ENCODE results near the gene SMCO2.

SMCO2 gene

DNA sequence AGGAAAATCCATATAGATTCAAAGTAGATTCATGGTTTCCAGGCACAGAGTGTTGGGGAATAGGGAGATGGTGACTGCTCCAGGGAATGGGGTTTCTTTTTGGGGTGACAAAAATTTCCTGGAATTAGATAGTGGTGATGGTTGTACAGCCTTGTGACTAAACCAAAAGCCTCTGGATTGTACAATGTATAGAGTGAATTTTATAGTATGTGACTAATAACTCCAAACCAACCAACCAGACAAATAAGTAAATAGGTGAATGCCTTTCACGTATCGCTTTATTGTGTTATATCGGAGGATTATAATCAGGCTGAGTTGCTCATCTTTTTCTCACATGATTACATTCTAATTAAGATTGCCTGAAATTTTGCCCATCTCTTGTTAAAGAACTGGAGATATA lies 52.8 kb downstream of the SMCO2 start:
- no peak for TF ChIP-seq ZNF274 (IDR thresholded peaks at IDR 0.05; ENCODE audit: low read depth, low read length)
- H3K4me3 ChIP-seq (ENCODE audit: low read length) = no peak overlapping the region

DNA sequence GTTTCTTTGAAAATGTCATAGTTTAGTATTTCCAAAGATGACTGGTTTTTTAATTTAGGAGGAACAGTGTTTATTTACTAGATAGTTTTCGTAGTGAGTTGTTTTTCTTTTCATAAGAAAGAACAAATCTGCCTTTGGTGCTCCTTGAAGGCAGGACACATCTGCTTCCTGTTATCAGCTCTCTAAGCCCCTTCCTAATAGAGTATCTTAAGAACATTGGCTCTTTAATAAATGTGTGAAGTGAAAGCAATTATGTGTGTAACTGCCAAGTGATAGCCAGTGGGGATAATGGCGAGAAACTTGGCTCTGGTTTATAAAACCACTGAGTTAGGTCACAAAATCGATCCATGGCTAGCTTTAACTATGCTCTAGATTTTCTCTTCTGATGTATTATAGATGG lies 54.0 kb downstream of the SMCO2 start:
- no peak for TF ChIP-seq ZNF274 (IDR thresholded peaks at IDR 0.05; ENCODE audit: low read depth, low read length)
- H3K4me3 ChIP-seq (ENCODE audit: low read length) = no peak overlapping the region

DNA sequence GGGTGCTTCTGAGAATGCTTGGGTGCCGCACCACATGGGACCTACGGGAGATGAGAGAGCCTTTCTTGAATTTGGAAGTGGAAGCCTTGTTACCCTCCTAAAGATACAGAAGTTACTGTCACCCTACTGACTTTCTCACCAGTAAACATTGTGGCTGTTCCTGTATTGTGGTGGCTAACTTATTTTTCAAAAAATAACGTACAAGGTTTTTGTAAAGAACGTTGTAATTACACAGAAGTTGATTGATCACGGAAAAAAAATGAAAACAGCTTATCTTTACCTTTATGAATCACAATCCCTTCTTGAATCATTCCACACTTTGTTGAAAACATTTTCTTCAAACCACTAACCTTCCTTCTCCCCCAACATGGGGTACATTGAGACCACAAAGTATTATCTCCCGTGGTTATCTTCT lies 55.5 kb downstream of the SMCO2 start:
- no peak for TF ChIP-seq ZNF274 (IDR thresholded peaks at IDR 0.05; ENCODE audit: low read depth, low read length)
- H3K4me3 ChIP-seq (ENCODE audit: low read length) = no peak overlapping the region

DNA sequence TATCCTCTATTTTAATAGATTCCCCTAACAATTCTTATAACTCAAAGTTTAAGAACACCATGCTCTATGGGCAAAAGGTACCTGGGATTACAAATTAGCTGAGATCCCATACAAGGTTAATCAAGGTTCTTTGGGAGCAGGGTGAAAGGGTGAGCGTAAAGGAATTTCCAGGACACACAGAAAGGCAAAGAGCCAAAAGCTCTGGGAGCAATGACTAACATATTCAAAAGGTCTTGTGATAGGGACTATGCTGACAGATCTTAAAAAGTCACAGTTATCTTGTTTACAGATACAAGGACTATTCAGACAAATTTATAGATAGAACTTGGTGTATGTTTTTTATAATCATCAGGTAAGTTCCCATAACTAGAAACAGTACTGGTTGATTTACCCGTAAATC lies 58.0 kb downstream of the SMCO2 start:
- H3K4me3 ChIP-seq (ENCODE audit: low read length) = no peak overlapping the region
- no peak for TF ChIP-seq ZNF274 (IDR thresholded peaks at IDR 0.05; ENCODE audit: low read depth, low read length)

DNA sequence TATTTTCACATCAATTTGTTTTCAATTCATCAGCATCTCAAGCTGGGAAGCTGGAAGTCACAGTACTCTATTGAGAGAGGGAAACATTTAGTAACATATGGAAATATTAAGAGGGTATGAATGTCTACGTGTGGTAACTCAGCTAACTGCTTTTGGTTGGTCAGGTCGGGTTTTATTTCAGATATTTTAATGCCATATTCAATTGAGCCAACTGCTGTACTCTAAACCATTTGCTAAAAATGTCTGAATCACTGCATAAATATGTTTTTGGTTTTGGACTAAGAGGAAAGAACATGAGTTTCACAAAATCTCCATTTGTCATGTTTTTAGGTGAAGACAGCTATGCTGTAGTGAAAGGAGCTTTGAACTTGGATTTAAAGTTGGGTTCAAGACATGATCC lies 58.6 kb downstream of the SMCO2 start:
- H3K4me3 ChIP-seq (ENCODE audit: low read length) = no peak overlapping the region
- TF ChIP-seq ZNF274 (IDR thresholded peaks at IDR 0.05; ENCODE audit: low read depth, low read length) = no peak

DNA sequence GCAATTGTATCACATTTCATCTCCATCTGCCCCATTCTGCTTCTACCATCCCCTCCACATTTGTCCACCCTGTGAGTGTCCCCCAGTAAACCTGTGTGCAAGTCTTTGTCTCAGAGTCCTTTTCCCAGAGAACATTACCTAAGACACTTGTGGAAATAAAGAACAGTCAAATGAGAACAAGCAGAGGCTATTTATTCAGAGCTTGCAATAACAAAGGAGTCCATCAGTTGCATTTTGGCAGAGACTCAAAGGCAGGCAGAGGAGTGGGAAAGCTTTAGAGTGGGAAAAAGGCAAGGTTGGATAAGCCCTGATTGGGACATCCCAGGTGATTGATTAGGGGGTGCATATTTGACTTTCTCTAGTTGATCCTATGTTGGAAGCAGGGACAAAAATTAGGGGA lies 59.2 kb downstream of the SMCO2 start:
- no peak overlapping the region for H3K4me3 ChIP-seq (ENCODE audit: low read length)
- TF ChIP-seq ZNF274 (IDR thresholded peaks at IDR 0.05; ENCODE audit: low read depth, low read length) = no peak

DNA sequence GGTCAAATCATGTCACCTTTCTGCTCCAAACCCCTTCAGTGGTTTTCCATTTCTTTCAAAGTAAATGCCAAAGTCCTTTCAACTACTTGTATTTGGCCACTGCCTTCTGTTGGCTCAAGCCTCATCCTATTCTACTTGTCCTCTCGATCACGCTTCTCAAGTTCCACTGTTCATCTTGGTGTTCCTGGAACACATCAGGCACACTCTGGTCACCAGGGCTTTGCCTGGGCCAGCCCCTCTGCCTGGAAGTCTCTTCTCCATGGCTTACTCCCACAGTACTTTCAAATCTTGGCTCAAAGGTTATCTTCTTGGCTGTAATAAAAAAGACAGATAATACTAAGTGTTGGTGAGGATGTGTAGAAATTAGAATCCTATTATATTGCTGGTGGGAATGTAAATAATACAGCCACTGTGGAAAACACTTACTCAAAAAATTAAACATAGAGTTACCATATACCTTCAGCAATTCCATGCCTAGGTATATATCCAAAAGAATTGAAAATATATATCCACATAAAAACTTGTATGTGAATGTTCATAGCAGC lies 60.2 kb downstream of the SMCO2 start:
- H3K4me3 ChIP-seq (ENCODE audit: low read length) = no peak overlapping the region
- no peak for TF ChIP-seq ZNF274 (IDR thresholded peaks at IDR 0.05; ENCODE audit: low read depth, low read length)

DNA sequence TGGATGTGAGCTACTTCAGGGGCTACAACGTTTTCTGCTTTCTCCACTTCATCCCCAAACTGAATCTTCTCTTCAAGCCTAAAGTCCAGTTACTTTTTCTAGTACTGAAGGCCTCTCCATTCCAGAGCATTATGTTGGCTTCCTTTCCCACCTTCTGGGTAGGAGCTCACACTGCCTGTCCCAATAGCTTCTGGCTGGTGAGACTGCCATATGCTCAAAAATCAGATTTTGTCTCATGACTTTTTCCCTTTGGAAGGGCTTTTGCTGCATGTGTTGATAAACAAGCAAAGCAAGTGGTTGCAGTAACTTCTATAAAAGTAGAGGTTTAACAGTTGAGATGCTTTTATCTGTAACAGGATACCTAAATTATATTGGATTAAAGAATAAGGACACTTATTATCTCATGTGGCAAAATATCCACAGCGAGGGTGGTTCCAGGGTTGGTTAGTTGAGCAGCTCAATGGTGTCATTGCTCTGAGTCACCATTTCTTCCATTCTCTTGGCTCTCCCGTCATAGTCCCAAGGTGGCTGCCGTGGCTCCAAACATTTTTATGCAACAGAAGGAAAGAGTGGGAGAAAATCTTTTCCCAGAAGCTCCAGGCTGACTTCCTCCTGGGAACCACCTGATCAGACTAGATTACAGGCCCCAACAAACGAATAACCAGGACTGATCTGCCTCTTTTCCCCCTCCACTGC lies 62.3 kb downstream of the SMCO2 start:
- no peak overlapping the region for H3K4me3 ChIP-seq (ENCODE audit: low read length)
- no peak for TF ChIP-seq ZNF274 (IDR thresholded peaks at IDR 0.05; ENCODE audit: low read depth, low read length)

DNA sequence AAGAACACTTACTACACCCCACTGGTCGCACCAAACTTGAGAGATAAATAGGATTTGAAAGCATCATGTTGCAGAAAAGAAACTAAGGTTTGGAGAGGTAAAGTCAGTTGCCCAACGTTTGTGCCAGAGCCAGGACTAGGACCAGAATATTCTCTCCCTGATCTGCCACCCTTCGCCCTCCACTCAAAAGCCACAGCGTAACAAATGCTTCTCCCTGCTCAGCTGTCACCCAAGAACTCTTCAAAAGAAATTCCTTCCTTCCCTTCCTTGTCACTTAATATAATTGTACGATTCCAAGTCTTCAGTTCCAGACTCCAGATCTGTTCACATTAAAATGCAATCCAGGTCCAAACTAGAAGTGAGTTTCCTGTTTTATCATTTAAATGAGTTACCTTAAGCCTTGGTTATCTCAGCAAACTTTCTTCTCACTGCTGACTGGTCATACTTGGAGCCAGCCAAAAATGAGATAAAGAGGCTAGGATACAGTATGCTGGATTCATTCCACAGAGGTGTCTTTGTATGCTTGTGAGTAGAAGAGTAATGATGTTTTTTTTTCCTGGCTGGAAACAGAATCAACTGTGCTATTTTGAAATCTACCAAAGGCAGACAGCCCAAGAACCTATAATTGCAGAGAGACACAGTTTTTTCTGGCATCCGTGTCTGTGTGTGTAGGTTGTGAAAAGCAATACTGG lies 64.6 kb downstream of the SMCO2 start:
- no peak overlapping the region for H3K4me3 ChIP-seq (ENCODE audit: low read length)
- no peak for TF ChIP-seq ZNF274 (IDR thresholded peaks at IDR 0.05; ENCODE audit: low read depth, low read length)

DNA sequence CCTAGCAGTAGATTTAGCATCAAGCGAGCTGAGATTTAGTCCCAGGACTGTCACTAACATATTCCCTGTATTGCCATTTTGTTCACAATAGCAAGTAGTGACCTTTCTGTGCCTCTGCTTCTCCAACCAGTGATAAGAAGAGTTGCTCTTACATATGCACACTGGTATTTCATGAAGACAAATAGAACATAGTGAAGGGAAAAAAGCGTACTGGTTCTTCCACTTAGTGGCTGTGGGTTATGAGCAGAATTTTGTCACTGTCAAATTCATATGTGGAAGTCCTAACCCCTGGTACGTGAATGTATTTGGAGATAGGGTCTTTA lies 65.1 kb downstream of the SMCO2 start:
- TF ChIP-seq ZNF274 (IDR thresholded peaks at IDR 0.05; ENCODE audit: low read depth, low read length) = no peak
- H3K4me3 ChIP-seq (ENCODE audit: low read length) = no peak overlapping the region

DNA sequence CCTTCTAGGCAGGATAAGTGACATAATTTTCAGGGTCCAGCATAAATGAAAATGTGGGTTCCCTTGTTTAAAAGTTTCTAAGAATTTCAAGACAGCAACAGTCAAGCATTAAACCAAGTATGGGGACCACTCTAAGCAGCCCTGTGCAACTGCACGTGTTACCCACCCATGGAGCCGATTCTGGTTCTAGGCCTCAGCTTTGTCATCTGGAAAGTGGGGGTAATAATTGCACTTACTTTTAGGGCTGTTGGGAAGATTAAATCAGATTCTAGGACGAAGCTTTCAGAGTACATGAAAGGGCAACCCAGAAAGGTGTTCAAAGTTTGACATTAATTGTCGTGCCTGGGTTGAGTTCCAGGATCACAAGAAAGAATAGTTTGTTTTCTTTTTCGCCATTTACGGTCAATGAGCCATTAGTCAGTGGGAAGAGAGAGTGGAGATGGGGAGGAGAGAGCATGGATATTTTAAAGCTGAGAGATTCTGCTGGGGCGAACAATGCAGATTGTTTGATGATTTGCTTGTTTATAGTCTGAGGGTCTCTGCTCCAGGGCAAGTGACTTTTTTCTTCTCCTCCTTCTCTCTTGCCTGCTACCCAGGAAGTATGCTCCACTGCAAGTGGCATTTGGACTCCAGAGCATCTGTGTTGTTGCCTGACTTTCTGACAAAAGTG lies 66.8 kb downstream of the SMCO2 start:
- H3K4me3 ChIP-seq (ENCODE audit: low read length) = no peak overlapping the region
- TF ChIP-seq ZNF274 (IDR thresholded peaks at IDR 0.05; ENCODE audit: low read depth, low read length) = no peak

DNA sequence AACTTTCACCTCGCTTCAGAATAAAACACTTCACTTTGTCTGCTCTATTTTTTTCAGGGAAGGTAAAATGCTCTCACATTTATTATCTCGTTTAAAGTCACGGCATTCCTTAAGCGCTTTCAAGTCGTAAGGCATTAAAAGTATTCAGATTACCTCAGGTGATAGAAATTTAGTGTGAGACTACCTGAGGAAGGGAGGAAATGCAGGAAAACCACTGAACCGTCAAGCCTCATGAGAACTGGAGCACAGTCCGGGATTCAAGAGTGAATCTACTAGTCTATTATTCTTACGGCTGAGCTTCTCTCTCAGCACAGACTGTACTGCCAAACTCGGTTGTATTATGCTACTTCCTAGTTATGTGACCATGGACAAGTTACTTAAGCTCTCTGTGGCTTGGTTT lies 69.1 kb downstream of the SMCO2 start:
- no peak overlapping the region for H3K4me3 ChIP-seq (ENCODE audit: low read length)
- TF ChIP-seq ZNF274 (IDR thresholded peaks at IDR 0.05; ENCODE audit: low read depth, low read length) = no peak

DNA sequence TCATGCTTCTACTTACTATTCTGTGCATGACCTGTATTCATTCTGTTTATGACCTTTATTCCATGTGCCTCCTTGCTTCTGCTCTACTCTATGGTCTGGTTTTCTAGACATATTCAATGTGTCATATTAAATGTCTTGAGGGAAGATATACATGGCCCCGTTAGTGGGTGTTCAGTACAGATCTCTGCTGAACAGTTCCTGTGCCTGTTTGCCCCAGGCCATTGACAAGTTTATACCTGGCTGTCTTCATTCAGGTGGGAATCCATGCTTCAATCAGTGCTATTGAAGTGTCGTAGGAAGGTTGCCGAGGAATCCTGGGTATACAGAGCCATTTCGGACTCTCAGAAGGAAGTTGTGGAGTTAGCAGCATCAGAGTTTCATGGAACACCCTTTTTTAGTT lies 70.1 kb downstream of the SMCO2 start:
- TF ChIP-seq ZNF274 (IDR thresholded peaks at IDR 0.05; ENCODE audit: low read depth, low read length) = no peak
- H3K4me3 ChIP-seq (ENCODE audit: low read length) = no peak overlapping the region

DNA sequence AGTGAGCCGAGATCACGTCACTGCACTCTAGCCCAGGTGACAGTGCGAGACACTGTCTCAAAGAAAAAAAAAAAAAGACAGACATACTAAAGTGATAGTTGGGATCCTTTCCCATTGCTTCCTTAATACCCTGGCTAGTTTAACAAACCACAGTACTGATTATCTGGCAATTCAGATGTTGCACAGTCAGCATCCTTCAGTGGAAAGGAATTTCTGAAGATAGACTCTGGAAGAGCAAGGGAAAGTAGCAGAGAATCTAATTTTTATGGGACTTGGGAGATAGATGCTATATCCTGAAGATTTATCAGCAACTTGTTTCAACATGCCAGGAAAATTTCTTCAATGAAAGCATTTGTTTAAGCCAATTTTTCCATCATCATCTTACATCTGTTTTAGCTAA lies 71.0 kb downstream of the SMCO2 start:
- no peak for TF ChIP-seq ZNF274 (IDR thresholded peaks at IDR 0.05; ENCODE audit: low read depth, low read length)
- no peak overlapping the region for H3K4me3 ChIP-seq (ENCODE audit: low read length)
